ENCODE results near the gene IP6K1. TPM values are rescaled to one million over a fixed set of nuclear protein-coding genes. Genes with fewer than 3 reads are reported as not detected.

Gene IP6K1
- total and polyA plus RNA-seq, 2 donors (not counting 1 experiment from before 2014, with no cell fraction given), result 27.8 to 77.8 TPM

DNA sequence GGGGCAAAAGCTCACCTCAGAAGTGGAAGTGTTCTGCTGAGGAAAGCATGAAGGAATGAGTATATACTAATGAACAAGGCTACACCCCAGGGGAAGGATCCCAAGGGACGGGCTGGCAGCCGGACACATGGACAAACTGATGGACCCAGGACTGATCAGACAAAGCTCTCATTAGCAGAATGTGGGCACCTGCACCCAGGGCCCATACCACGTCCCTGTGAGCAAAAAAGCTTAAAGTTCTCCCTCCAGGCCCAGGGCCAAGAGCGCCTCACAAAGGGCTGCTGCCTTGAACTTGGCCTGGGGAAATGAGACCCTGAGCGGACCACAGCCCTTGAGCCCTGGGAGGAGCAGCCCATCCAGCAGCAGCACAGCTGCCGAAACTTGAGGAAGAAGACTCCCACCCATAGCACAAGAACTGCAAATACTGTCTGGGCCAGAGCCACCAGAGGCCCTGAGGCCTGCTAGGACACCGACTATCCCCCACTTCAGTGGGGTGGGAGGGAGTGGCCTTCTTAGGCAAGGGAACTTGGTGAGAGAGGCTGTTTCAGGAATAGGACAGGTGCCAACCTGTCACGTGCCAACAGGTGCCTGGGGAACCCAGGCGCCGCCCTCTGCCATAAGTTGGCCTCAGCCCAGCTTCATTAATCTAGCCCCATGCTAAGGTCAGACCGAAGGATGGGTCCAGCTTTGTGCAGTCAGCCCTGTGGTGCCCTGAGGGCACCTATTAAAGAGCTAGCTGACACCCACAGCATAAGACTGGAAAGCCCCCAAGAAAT lies 60.2 kb downstream of the IP6K1 start:
- Histone ChIP-seq H3K9me3 (ENCODE audit: control extremely low read depth in 1 of 3, control insufficient read depth in 2 of 3, insufficient read depth in 1 of 3, low read length in 2 of 3) (no peaks in the 10 kb centered on the region), H3K27me3 (replicated peaks in 1 of 4; ENCODE audit: control extremely low read depth in 1 of 4, control insufficient read depth in 3 of 4, insufficient read depth in 4 of 4, low read length in 3 of 4) (no peaks in the 10 kb centered on the region), H4K20me1 (ENCODE audit: control insufficient read depth, insufficient read depth, low read length, poor library complexity, severe bottlenecking) (no peaks in the 10 kb centered on the region), H3K79me2 (ENCODE audit: control insufficient read depth, insufficient read depth, low read length) (no peaks in the 10 kb centered on the region), H3K4me2 (replicated peaks; ENCODE audit: low read depth, low read length, poor library complexity, severe bottlenecking) (no peak overlapping the region), H3K9ac (ENCODE audit: low read length) (no peak overlapping the region), H3K4me1 (ENCODE audit: control insufficient read depth in 2 of 2, insufficient read depth in 2 of 2, low read length in 2 of 2) (peaks cover 25 to 51% of the 10 kb centered on the region in 2 donors), H3K4me3 (ENCODE audit: control extremely low read depth in 1 of 5, extremely low read depth in 1 of 5, insufficient read depth in 1 of 5, low read depth in 2 of 5, low read length in 4 of 5) (no peak overlapping the region), H3K27ac (ENCODE audit: low read length in 2 of 2) (peak overlapping the region; percentile 100), H3K36me3 (replicated peaks in 1 of 2; ENCODE audit: control extremely low read depth in 1 of 2, control insufficient read depth in 1 of 2, extremely low read depth in 1 of 2, insufficient read depth in 2 of 2, low read length in 1 of 2) (peaks cover 0 to 44% of the 10 kb centered on the region in 2 experiments), H2AFZ (ENCODE audit: insufficient read depth, low read depth, low read length, poor library complexity, severe bottlenecking) (no peak overlapping the region)
- ChIA-PET CTCF (interaction anchor here (1.0 to 1.1 kb wide), 2 partner anchors 23 to 79 kb away, joined by 3 to 4 read pairs; no protein-coding TSS in a partner anchor), POLR2A (interaction anchor here (0.9 kb wide), 1 partner anchor 77 kb away, joined by 3 read pairs; the partner anchor contains the start of gene INKA1)
- peak; percentile 29 for DNase-seq
- no peaks in the 10 kb centered on the region for H3K9me3 Mint-ChIP-seq (ENCODE audit: insufficient read depth)
- TF ChIP-seq EZH2 (IDR thresholded peaks at IDR 0.05; ENCODE audit: borderline replicate concordance, insufficient read depth, low read depth, low read length, poor library complexity, severe bottlenecking), result no peak
- TF ChIP-seq, protein P1, sequence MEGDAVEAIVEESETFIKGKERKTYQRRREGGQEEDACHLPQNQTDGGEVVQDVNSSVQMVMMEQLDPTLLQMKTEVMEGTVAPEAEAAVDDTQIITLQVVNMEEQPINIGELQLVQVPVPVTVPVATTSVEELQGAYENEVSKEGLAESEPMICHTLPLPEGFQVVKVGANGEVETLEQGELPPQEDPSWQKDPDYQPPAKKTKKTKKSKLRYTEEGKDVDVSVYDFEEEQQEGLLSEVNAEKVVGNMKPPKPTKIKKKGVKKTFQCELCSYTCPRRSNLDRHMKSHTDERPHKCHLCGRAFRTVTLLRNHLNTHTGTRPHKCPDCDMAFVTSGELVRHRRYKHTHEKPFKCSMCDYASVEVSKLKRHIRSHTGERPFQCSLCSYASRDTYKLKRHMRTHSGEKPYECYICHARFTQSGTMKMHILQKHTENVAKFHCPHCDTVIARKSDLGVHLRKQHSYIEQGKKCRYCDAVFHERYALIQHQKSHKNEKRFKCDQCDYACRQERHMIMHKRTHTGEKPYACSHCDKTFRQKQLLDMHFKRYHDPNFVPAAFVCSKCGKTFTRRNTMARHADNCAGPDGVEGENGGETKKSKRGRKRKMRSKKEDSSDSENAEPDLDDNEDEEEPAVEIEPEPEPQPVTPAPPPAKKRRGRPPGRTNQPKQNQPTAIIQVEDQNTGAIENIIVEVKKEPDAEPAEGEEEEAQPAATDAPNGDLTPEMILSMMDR (IDR thresholded peaks at IDR 0.05), result no peak
- H3K27ac Mint-ChIP-seq, result peak overlapping the region; percentile 97
- WGBS (ENCODE audit: insufficient coverage), result 95% methylated on average over 10 of the region's 11 CpGs
- ATAC-seq (ENCODE audit: low read depth), result no peak
- peaks cover 44% of the 10 kb centered on the region for H3K4me1 Mint-ChIP-seq
- no peaks in the 10 kb centered on the region for H3K27me3 Mint-ChIP-seq
- intact Hi-C loops (cut with micrococcal nuclease), result no loop called here
- H3K4me3 Mint-ChIP-seq, result peak overlapping the region; percentile 21

DNA sequence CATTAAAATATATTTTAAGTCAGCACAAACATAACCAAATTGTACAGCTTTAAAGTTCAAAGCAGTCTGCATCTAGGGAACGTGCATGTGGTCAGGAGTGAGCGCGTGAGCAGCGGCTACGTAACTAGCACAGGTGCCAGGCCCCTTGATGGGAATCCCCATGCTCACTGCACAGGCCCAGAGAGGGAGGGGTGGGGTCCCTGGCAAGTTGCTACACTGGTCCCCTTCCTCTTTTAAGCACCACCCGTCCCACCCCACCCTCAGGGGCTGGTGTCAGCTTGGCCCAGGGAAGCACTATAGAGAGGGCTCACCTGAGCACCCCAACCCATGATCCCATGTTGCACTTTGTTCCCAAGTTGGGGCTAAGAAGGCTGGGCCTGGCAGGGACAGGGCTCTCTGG lies 61.8 kb downstream of the IP6K1 start:
- intact Hi-C loops (cut with micrococcal nuclease), result loop anchor here (1.0 kb wide), 5 partner anchors 50 to 132 kb away; partner anchors contain the start of genes APEH, IP6K1 and TRAIP

More for the DNA sequence above, 61.8 kb downstream of the IP6K1 start:
- H3K4me2 ChIP-seq (replicated peaks; ENCODE audit: low read depth, low read length, poor library complexity, severe bottlenecking), result peak overlapping the region; percentile 97
- Mint-ChIP-seq H3K4me1 (peaks cover 52% of the 10 kb centered on the region), H3K4me3 (peak overlapping the region; percentile 96), H3K27me3 (no peaks in the 10 kb centered on the region), H3K27ac (peak overlapping the region; percentile 97), H3K9me3 (ENCODE audit: insufficient read depth) (no peaks in the 10 kb centered on the region)
- peak; percentile 91 for DNase-seq
- H3K27me3 ChIP-seq (replicated peaks in 1 of 4; ENCODE audit: control extremely low read depth in 1 of 4, control insufficient read depth in 3 of 4, insufficient read depth in 4 of 4, low read length in 3 of 4), result no peaks in the 10 kb centered on the region
- H2AFZ ChIP-seq (ENCODE audit: insufficient read depth, low read depth, low read length, poor library complexity, severe bottlenecking), result peak overlapping the region; percentile 57
- H3K79me2 ChIP-seq (ENCODE audit: control insufficient read depth, insufficient read depth, low read length), result no peaks in the 10 kb centered on the region
- ATAC-seq (ENCODE audit: low read depth), result peak; percentile 15
- peak overlapping the region; percentile 100 for H3K27ac ChIP-seq (ENCODE audit: low read length in 2 of 2)
- CTCF ChIA-PET, result interaction anchor here (0.9 to 1.1 kb wide), 2 partner anchors 115 to 185 kb away, joined by 4 to 5 read pairs; no protein-coding TSS in a partner anchor
- H3K36me3 ChIP-seq (replicated peaks in 1 of 2; ENCODE audit: control extremely low read depth in 1 of 2, control insufficient read depth in 1 of 2, extremely low read depth in 1 of 2, insufficient read depth in 2 of 2, low read length in 1 of 2), result peaks cover 0 to 43% of the 10 kb centered on the region in 2 experiments
- TF ChIP-seq, protein P1 (IDR thresholded peaks at IDR 0.05), result no peak
- TF ChIP-seq EZH2 (IDR thresholded peaks at IDR 0.05; ENCODE audit: borderline replicate concordance, insufficient read depth, low read depth, low read length, poor library complexity, severe bottlenecking), result no peak
- H3K9me3 ChIP-seq (ENCODE audit: control extremely low read depth in 1 of 3, control insufficient read depth in 2 of 3, insufficient read depth in 1 of 3, low read length in 2 of 3), result no peaks in the 10 kb centered on the region
- peaks cover 25 to 55% of the 10 kb centered on the region in 2 donors for H3K4me1 ChIP-seq (ENCODE audit: control insufficient read depth in 2 of 2, insufficient read depth in 2 of 2, low read length in 2 of 2)
- WGBS (ENCODE audit: insufficient coverage), result 5% methylated on average over 5 of the region's 6 CpGs
- POLR2A ChIA-PET, result interaction anchor here (0.6 to 2.1 kb wide), 4 partner anchors 9 to 357 kb away, joined by 5 to 7 read pairs (median 6); partner anchors contain the start of gene INKA1
- no peaks in the 10 kb centered on the region for H4K20me1 ChIP-seq (ENCODE audit: control insufficient read depth, insufficient read depth, low read length, poor library complexity, severe bottlenecking)
- H3K9ac ChIP-seq (ENCODE audit: low read length), result peak overlapping the region; percentile 98
- H3K4me3 ChIP-seq (ENCODE audit: control extremely low read depth in 1 of 5, extremely low read depth in 1 of 5, insufficient read depth in 1 of 5, low read depth in 2 of 5, low read length in 4 of 5), result peak overlapping the region; percentile 34 to 99 (median 78)
